Activated CD8-positive, alpha-beta memory T cell treated with anti-CD3 and anti-CD28 coated beads for 24 hours (primary cell): ENCODE results near the gene EZR.
A peak's percentile ranks its signal among the peaks of the same experiment; 100 is the strongest.
"Not testable (repeated sequence)": the region's sequence is repeated elsewhere in the genome, so short reads cannot be mapped to it uniquely, and the experiment has no call there.

Experiments used
- DNase-seq: peaks from one replicate; pipeline ENCODE4 v3.0.0-alpha.2; 2020

The EZR gene

DNA sequence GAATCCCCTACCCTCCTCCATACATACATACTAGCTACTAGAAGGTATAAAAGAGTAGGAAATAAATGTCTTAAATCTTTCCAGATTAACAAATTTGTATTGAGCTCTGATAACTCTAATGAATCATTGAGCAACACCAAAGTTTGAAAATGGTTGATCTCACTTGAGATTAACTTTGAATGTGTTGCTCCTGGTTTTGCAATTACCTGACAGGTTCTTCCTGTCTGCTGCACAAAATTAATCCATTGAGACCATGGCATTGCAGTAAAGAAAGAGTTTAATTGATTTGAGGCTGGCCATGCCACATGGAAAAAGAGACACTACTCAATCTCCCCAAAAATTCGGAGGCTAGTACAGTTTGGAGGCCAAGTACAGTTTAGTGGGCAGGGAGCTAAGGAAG, 21.3 kb upstream of the EZR start:
- no peak for DNase-seq

DNA sequence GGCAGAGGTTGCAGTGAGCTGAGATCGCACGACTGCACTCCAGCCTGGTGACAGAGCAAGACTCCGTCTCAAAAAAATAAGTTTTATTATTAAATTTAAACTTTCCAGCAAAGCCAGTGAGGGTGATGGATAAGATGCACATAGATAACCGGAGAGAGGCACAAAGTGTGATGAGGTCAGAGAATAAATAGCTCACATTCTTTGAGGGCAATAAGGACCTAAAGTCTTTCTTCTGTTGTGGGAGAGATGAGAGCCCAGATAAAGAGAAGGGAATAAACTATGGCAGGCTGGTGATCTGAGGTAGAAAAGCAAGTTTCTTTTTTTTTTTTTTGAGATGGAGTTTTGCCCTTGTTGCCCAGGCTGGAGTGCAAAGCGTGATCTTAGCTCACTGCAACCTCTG, 20.6 kb upstream of the EZR start:
- no peak for DNase-seq

- not testable (repeated sequence) for DNase-seq
Observed at GRCh38 chr6:158838790-158839189, 19.6 kb upstream of the EZR start.

DNA sequence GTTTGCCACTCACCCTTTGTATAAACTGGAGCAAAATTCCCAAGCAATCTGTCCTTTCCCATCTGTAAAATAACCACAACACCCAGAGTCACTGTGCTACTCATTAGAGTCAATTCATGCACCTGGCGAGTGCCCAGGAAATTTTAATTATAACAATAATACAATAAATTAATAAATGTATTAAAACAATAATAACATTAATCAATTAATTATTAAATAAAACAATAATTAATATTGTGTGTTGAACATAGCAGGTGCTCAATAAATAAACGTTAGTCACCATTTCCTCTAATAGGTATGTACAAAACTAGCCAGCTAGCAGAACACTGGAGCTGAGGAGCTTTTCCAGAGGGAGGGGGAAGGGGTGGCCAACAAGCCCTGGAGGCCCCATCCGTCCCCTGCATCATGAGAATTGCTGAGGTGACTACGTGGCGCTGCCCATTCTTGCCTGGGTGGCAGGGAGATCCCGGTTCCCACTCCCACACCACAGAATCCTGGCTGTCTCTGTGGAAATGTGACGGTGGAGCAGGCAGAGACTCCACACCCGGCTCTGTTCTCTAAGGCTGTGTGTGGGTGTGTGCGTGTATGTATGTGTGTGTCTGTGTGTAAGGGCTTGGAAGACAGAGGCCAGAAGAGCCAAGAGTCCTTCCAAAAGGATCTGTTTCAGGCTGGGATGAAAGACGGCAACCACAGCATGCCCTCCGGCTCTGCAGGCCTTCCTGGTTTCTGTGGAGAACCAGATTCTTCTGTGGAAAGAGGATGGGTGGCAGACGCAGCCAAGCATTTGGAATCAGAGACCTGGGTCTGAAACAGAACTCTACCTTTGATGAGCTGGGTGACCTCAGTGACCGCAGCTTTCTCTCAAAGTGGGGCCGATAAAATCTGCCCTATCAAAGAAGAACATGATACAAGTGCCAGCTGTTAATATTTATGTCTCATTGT, 18.8 kb upstream of the EZR start:
- no peak for DNase-seq

DNA sequence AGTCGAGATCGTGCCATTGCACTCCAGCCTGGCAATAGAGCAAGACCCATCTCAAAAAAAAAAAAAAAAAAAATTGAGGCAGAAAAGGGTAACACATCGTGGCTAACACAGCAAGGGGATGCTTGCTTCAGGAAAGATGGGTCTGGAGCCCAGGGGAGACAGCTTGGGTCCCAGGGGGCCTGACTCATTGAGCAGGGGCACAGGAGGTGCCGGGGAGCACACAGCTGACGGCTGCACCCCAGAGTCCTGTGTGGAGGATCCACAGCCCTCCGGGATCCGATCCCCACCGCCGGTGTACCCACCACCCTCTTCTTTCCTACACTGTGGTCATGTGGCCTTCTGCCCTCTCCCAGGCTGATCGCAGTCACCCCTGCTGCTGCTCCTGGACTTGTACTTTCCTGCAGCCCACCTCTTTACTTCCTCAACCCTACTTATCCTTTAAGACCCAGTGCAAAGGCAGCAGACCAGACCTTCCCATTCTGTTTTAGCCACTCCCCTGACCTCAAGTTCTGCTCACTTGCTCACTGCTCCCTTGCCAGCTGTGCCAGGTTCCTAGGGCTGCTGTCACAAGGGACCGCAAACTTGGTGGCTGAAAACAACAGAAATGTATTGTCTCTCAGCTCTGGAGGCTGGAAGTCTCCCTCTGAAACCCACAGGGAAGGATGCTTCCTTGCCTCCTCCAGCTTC, 17.6 kb upstream of the EZR start:
- no peak for DNase-seq

- DNase-seq: no peak
Observed at GRCh38 chr6:158835616-158836221, 16.6 kb upstream of the EZR start.

DNA sequence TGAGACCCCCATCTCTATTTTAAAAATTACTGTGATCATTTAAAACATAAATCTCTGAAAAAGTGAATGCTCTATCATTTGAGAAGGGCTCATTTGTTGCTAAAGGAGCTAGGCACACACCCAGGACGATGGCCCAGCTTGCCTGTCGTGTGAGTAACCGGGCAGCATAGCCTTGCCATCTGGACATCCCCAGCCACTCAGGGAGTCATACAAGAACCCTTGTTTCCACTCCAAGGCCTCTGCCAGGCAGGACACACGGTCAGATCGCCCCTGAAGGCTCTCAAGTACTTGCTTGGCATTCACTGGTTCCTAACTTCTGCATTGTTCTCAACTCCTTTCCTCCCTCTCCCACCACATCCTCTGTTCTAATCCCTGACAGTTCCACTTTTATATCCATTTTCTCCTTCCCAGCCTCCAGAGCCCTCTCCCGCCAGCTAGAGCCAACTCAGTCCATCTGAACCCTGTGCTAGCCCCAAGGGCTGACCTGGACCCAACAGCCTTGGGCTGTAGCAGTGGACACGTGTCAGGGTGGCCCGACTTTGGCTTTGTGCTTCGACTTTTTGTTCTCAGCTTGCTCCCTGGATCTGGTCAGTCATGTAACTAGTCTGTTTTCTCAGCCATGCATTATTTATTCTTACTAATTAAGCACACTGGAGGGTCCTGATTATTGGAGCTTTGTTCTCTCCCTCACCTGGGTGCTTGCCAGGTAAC, 15.7 kb upstream of the EZR start:
- DNase-seq: no peak

- not testable (repeated sequence) for DNase-seq
Observed at GRCh38 chr6:158832807-158833206, 13.6 kb upstream of the EZR start.

- no peak for DNase-seq
Observed at GRCh38 chr6:158832026-158832425, 12.9 kb upstream of the EZR start.

- DNase-seq: no peak
Observed at GRCh38 chr6:158831571-158831970, 12.4 kb upstream of the EZR start.

GRCh38 chr6:158830736-158831135, 11.6 kb upstream of the EZR start:
- no peak for DNase-seq

GRCh38 chr6:158828807-158829206, 9.6 kb upstream of the EZR start:
- no peak for DNase-seq

GRCh38 chr6:158826819-158827501, 7.8 kb upstream of the EZR start:
- peak; percentile 38 for DNase-seq

GRCh38 chr6:158825951-158826306, 6.8 kb upstream of the EZR start:
- DNase-seq: peak; percentile 9

DNA sequence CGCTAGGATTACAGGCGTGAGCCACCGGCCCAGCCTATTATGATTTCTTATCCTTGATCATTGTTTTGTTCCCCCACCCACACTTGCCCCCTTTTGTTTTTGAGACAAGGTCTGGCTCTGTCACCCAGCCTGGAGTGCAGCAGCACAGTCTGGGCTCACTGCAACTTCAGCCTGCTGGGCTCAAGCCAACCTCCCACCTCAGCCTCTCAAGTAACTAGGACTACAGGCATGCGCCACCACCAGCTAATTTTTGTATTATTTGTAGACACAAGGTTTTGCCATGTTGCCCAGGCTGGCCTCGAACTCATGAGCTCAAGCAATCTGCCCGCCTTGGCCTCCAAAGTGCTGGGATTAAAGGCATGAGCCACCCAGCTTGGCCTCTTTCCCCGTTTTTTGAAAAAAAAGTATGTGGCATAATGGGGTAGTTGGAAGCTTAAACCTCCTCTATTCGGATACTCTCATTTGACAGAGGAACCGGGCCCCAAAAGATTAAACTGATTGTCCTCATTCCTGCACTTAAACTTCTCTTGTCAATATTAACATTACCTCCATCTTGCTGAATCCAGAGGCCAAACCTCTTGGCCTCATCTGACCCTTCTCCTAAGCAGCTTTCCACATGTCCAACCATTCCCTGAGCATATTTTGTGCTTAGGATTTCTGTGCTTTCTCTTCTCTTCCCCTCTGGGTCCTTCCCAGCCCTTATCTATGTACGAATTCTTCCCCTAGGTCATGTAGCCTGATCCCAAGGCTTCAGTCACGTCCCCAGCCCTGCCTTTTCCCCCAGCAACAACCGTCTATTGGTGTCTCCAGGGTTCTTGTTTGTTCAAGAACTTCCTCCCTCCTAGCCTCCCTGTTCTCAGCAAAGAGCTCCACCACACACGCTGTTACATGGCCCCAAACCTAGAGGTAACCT, 6.1 kb upstream of the EZR start:
- no peak for DNase-seq

- not testable (repeated sequence) for DNase-seq
Observed at GRCh38 chr6:158823616-158824015, 4.4 kb upstream of the EZR start.

DNA sequence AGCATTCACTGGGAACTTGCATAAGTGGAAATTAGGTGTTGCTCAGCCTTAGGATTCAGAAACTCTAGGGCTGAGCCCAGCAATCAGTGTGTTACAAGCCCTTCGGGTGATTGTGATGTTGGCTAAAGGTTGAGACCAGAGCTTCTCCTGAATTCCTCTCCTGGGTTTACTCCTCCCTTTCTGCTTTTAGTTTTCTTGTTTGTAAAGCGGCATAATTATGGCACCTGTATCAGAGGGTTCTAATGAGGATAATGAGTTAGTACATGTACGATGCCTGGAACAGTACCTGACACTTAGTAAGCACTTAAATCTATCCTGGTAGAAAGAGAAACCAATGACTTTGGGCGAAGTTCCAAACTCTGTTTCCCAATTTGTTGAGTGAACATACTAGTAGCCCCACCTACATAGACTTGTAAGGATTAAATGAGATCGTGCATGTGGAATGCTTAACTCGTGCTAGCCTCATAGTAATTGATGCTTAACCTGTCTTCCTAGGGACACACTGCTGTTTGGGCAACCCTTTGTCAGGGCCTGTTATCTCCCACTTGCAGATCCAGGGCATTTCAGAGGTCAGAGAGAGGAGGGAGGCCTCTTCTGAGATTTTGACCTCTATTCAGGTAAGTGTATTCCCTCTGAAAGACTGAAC, 932 bp upstream of the EZR start:
- peak; percentile 52 for DNase-seq

DNA sequence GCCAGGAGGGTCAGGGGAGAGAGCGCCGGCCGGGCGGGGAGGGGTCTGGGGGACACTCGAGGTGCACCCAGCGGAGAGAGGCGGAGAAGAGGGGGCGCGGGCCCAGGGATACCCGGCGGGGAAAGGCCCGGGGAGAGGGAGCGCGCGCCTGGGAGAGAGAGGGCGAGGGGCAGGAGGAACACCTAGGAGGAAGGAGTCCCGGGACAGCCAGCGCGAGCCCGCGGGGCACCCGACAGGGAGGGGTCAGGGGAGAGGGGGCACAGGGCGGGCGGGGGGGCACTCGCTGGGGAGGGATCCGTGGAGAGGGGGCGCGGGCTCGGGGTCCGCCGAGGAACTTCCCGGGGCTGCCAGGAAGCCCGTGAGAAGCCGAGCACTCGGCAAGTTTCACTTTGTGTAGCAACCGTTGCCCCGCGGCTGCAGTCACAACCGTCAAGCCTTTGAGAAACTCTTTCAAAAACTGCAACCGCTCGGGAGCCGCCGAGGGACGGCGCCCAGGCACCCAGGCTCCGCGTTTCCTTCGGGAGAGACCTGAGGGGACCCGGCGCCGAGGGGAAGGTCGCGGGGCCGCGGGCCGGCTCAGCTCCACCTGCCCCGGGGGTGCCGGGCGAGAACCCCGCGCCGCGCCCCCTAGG, 471 bp downstream of the EZR start:
- peak; percentile 89 for DNase-seq

DNA sequence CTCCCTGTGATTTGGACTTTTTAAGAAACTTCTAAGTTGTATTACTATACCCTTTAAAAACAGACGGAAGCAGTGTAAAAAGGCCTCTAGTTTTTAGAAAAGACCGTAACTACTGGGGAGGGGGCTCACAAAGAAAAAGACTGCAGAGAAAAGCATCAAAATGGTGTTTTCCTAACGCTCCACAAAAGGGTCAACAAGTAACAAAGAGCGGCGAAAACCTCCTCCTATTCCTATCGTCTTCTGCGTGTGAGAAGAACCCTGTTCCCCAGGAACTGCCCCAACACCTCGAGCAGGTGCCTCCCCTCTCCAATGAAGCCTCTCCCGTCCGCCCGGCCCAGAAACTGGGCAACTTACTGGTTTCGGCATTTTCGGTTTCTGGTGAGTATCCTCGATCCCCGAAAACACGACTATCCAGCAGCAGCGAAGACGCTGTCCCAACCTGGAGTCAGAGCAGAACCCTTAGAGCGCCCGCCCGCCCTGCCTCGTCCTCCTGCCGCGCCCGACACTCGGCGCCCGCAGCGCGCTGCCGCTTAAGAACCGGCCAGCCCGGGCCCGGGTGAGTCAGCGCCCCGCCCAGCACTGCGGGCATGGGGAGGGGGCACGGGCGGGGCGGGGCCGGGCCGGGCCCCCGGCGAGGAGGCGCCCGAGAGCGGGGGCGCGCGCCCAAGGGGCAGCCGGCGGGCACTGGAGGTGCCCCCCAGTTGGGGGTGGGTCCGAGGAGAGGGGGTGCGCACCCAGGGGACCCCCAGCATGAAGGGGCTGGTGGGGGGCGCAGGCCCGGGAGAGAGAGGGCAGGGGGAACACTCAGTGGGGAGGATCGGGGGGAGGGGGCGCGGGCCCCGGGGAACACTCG, 1.2 kb downstream of the EZR start:
- DNase-seq: peak; percentile 89
